Measurements from ENCODE around the gene MAST4.
"Not testable (repeated sequence)": the region's sequence is repeated elsewhere in the genome, so short reads cannot be mapped to it uniquely, and the experiment has no call there.

Gene MAST4

GRCh38 chr5:67146981-67147380 is 550.8 kb downstream of the MAST4 start:
- DNase-seq, result no peak

GRCh38 chr5:67147760-67148159 is 551.6 kb downstream of the MAST4 start:
- no peak for DNase-seq

- DNase-seq, result no peak
Observed at GRCh38 chr5:67149057-67149950, 553.1 kb downstream of the MAST4 start.

DNA sequence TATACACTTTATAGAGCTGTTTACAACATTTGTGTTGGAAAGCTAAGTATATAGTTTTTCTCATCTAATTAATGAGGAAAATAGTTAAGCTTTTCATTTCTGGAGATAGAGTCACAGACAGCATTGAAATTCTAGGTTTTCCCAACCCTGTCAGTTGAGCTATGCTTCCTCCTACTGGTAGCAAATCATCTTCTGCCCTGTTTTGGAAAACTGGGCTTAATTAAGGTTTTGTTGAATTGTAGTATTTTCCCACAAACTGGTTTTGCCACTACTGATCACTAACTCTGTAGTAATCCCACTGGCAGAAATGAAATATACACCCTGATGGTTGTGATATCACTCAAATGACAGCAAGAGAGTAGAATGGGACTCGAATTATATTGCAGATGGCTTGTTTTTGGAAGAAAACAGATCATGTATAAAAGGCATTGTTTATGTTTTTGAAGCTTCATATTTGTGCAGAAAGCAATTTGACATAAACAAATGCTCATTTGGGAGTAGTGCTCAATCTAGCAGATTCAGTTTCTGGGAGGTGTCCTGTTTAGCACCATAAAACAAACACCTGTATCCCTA is 553.8 kb downstream of the MAST4 start:
- no peak for DNase-seq

DNA sequence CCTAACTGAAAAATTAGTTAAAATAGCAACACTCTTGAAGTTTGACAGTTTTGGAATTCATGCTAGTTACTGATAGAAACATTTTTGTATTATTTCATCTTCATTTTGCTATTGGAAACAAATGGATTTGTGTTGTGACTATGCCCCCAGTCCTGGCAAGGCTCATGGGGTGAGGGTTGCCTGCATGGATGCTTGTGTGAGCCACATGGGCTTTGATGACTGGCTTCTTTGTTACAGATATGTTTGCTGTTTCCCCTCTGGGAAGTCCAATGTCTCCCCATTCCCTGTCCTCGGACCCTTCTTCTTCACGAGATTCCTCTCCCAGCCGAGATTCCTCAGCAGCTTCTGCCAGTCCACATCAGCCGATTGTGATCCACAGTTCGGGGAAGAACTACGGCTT is 556.2 kb downstream of the MAST4 start:
- no peak for DNase-seq

DNA sequence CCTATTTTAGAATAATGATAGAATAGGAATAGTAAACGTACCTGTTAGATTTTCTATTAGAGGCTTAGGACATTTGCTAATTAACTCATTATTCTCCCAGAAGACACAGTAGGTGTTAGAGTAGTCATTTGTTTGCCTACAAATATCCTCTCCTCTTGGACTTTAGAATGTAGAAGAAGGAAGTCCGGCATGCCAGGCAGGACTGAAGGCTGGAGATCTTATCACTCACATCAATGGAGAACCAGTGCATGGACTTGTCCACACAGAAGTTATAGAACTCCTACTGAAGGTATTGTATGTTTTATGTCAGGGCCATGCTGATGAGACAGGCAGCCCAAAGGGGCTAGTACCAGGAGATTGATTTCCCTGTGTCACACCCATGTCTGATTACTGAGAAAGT is 557.1 kb downstream of the MAST4 start:
- no peak for DNase-seq

DNA sequence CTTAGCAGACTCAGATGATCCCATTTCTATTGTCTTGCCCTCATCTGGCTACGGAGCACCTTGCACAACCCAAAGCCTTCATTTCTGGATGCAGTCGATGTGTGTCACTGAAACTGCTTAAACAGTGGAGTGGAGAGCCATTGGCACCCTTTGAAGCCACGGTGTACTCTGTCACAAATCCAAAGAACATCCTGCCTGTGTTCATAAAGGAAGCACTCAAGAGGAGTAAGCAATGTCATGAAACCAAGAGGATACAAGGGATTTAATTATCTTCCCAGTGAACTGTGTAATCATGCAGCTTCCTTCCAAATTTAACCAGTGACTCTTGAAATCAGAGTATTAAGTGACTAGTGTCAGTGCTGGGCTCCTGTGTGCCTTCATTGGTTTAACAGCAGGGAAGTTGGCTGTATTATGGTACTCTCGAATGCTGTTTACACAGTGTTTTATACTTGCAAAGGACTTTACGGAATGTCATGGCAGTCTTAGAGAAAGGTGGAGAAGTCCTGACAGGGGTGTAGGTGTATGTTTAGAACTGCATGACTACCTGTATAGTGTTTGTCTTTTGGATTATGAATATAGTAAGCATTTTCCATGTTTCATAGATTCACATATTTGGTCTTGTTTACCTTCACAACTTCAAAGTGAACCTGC is 558.5 kb downstream of the MAST4 start:
- DNase-seq, result no peak

DNA sequence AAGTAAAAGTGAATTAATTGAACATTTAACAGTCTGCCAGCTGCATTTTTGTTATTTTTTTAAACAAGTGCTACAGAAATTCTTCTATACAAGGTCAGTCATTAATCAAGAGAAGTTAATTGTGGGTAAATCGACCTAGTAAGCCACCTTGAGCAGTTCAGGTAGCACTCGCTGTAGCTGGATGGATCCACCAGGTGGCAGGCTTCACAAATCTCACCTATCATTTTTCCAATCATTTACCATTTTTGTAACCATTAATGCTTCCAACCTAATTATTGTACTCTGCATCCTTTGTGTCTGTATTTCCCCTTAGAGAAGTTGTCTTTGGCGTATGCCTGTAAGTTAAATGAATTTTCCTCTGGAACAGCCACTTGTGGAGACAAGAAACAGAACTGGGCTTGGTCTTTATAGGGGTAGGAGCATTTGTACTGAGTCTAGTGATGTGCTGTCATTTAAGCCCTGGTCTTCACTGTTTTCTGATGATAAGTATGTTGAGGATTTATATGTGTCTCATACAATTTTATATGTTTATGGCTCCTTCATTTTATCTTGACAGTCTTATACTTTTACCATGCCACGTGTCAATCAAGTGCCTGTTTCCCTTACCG is 560.9 kb downstream of the MAST4 start:
- no peak for DNase-seq

DNA sequence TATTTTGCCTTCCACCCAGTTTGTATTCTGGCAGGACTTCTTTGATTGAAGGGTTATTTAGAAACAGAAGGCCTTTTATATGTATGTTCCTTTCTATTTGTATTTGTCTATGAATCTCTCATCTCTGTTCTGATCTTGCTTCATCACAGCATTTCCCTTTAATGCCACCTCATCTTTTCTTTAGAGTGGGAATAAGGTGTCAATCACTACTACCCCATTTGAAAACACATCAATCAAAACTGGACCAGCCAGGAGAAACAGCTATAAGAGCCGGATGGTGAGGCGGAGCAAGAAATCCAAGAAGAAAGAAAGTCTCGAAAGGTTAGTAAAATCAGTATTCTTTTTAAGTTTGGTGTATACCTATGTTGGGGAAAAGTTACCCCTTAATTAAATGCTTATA is 564.1 kb downstream of the MAST4 start:
- DNase-seq, result no peak

GRCh38 chr5:67160985-67161384 is 564.8 kb downstream of the MAST4 start:
- DNase-seq, result no peak

GRCh38 chr5:67161767-67162166 is 565.6 kb downstream of the MAST4 start:
- DNase-seq, result no peak

- no peak for DNase-seq
Observed at GRCh38 chr5:67163231-67163756, 567.1 kb downstream of the MAST4 start.

DNA sequence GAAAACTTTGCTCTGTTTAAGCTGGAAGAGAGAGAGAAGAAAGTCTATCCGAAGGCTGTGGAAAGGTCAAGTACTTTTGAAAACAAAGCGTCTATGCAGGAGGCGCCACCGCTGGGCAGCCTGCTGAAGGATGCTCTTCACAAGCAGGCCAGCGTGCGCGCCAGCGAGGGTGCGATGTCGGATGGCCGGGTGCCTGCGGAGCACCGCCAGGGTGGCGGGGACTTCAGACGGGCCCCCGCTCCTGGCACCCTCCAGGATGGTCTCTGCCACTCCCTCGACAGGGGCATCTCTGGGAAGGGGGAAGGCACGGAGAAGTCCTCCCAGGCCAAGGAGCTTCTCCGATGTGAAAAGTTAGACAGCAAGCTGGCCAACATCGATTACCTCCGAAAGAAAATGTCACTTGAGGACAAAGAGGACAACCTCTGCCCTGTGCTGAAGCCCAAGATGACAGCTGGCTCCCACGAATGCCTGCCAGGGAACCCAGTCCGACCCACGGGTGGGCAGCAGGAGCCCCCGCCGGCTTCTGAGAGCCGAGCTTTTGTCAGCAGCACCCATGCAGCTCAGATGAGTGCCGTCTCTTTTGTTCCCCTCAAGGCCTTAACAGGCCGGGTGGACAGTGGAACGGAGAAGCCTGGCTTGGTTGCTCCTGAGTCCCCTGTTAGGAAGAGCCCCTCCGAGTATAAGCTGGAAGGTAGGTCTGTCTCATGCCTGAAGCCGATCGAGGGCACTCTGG is 567.8 kb downstream of the MAST4 start:
- DNase-seq, result no peak

GRCh38 chr5:67164856-67165525 is 568.8 kb downstream of the MAST4 start:
- no peak for DNase-seq

DNA sequence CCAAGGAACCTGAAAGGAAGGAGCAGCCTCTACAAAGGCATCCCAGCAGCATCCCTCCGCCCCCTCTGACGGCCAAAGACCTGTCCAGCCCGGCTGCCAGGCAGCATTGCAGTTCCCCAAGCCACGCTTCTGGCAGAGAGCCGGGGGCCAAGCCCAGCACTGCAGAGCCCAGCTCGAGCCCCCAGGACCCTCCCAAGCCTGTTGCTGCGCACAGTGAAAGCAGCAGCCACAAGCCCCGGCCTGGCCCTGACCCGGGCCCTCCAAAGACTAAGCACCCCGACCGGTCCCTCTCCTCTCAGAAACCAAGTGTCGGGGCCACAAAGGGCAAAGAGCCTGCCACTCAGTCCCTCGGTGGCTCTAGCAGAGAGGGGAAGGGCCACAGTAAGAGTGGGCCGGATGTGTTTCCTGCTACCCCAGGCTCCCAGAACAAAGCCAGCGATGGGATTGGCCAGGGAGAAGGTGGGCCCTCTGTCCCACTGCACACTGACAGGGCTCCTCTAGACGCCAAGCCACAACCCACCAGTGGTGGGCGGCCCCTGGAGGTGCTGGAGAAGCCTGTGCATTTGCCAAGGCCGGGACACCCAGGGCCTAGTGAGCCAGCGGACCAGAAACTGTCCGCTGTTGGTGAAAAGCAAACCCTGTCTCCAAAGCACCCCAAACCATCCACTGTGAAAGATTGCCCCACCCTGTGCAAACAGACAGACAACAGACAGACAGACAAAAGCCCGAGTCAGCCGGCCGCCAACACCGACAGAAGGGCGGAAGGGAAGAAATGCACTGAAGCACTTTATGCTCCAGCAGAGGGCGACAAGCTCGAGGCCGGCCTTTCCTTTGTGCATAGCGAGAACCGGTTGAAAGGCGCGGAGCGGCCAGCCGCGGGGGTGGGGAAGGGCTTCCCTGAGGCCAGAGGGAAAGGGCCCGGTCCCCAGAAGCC is 569.6 kb downstream of the MAST4 start:
- no peak for DNase-seq

- DNase-seq, result no peak
Observed at GRCh38 chr5:67166460-67167285, 570.5 kb downstream of the MAST4 start.

GRCh38 chr5:67168069-67168468 is 571.9 kb downstream of the MAST4 start:
- no peak for DNase-seq

DNA sequence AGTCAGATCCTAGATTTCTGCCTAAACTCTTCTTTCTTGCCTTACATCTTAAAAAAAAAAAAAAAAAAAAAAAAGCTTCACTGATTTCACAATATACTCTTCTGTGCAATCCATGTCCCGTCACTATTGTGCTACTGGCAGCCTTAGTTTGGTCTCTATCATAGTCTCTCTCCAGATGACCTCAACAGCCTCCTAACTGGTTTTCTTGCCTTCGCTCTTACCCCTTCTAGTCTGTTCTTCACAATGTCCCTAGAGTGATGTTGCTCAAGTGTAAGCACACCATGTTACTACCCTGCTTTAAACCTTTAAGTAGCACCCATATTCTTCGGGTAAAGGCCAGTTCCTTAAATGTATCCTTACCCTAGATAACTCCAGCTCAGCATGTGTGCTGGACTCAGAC is 574.6 kb downstream of the MAST4 start:
- no peak for DNase-seq

- not testable (repeated sequence) for DNase-seq
Observed at GRCh38 chr5:67173351-67173750, 577.2 kb downstream of the MAST4 start.

- no peak for DNase-seq
Observed at GRCh38 chr5:67173959-67174358, 577.8 kb downstream of the MAST4 start.

All from SHP77 treated with DMSO at 0.1 percent for 48 hours (cell line).